ENCODE results near the gene UBA5.
A peak's percentile ranks its signal among the peaks of the same experiment; 100 is the strongest.

UBA5 gene

DNA sequence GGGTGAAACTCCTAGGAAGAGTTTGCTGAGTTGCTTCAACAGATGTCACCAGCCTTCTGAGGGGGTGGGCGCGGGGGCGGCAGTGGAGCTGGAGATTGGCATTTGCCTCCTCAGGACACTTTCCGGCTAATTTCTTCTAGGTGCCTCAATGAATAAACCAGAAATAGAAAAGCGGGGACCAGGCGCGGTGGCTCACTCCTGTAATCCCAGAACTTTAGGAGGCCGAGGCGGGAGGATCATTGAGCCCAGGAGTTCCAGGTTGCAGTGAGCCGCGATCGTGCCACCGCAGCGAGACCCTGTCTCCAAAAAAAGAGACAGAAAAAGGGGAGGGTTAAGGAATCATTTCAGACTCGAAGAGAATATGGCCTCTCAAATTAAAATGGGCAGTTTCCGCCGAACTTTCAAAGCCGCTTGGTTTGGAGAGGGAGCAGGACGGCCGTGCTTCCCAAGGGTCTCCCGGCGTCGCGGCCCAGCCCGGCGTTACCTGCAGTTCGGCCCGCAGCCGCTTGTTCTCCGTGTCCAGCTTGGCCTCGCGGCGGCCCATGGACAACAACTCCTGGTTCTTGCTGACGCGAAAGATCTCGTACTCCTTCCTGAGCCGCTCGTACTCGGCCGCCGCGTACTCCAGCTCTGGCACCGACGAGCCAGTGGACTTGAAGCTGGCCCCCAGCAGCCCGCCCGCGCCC is 61.5 kb downstream of the UBA5 start:
- DNase-seq (ENCODE audit: extremely low read depth, low read depth) = no peak
- peak overlapping the region; percentile 74 for H3K4me3 ChIP-seq (replicated peaks; ENCODE audit: low read depth, low read length)
- no peak for TF ChIP-seq CTCF (IDR thresholded peaks at IDR 0.05; ENCODE audit: low read depth, low read length, missing control alignments)

DNA sequence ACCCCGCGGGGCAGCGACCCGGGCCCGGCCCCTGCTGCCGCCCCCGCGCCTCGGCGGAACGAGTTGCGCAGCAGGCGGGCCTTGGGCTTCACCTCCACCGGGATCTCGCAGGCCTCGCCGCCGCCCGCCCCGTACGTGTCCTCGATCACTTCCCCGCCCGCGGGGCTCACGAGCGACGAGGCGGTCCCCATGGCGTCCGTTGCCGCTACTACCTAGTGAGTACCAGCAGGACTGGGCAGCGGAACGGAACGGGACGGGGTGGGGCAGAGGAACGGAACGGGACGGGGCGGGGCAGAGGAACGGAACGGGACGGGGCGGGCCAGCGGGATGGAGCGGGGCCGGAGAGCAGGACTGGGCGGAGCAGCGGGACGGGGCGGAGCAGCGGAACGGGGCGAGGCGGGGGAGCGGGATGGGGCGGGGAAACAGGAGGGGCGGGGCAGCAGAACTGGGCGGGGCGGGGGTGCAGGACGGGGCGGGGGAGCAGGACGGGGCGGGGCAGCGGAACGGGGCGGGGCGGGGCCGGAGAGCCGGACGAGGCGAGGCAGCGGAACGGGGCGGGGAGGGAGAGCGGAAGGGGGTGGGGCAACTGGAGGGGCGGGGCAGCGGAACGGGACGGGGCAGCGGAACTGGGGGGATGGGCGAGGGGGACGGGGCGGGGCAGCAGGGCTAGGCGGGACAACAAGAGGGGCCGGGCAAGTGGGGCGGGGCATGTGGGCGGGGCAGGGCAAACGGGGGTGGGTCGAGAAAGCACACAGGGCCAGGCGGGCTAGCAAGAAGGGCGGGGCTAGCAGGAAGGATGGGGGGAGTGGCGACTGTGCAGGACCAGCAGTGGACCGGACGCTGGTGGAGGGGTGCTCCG is 62.3 kb downstream of the UBA5 start, which contains the start of gene NPHP3:
NPHP3 (minus strand) TSS at position 245 of the 859 bp plus-strand sequence; CDS start at position 191, 54 bp downstream.
- H3K4me3 ChIP-seq (replicated peaks; ENCODE audit: low read depth, low read length) = peak within 1 kb of the TSS; percentile 74
- peak; percentile 77 for DNase-seq (ENCODE audit: extremely low read depth, low read depth)
- no peak for TF ChIP-seq CTCF (IDR thresholded peaks at IDR 0.05; ENCODE audit: low read depth, low read length, missing control alignments)

DNA sequence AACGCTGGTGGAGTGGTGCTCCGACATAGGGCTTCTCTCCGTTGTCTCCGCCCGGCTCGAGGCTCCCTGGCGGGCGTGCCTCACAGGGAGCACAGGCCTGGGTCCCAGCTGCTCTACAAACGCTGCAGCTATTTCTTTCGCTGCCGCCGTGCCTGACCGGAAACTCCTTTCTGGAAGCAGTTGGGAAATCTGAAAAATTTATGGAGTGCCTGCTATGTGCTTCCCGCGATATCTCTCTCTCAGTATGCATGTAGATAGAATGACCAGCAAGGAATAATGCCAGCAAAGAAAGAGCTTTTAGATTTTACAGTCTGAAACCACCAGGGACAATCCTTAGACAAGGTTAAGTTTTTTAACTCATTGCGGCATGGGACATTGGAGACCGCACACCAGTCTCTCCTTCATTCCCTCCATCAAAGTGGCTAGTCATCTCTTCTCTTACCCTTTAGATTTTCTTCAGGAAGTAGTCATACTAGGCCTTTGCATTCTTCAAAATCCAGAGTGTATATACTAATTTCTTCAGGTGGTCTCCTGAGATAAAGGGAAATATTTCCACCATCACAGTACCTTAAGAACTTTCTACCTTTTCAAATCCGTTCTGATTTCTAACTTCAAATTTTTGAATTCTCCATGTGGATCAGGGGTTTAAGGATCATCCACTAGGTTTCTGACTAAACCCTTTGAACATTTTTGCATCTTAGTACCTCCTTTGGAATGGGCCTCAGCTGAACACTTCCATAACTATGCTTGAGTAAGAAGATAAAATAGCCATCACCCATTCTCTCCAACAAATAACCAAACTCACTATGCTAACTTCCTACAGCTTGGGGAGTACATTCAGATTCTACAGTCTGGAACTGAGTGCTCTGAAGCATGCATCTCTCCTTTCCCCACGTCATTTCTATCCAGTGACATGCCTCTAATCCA is 63.2 kb downstream of the UBA5 start:
- DNase-seq (ENCODE audit: extremely low read depth, low read depth) = no peak
- no peak for TF ChIP-seq CTCF (IDR thresholded peaks at IDR 0.05; ENCODE audit: low read depth, low read length, missing control alignments)
- peak overlapping the region; percentile 56 for H3K4me3 ChIP-seq (replicated peaks; ENCODE audit: low read depth, low read length)

GRCh38 chr3:132726341-132726823 is 66.3 kb downstream of the UBA5 start:
- no peak overlapping the region for H3K4me3 ChIP-seq (replicated peaks; ENCODE audit: low read depth, low read length)
- peak; percentile 43 for TF ChIP-seq CTCF (IDR thresholded peaks at IDR 0.05; ENCODE audit: low read depth, low read length, missing control alignments)
- no peak for DNase-seq (ENCODE audit: extremely low read depth, low read depth)

Measured in HFF-Myc (cell line).